ENCODE data around the gene OSBPL8. TPM values are rescaled to one million over a fixed set of nuclear protein-coding genes. Genes with fewer than 3 reads are reported as not detected.

Gene OSBPL8
- total RNA-seq, 4 donors from 2014 or later = 39.0 to 69.3 (median 49.0) TPM

DNA sequence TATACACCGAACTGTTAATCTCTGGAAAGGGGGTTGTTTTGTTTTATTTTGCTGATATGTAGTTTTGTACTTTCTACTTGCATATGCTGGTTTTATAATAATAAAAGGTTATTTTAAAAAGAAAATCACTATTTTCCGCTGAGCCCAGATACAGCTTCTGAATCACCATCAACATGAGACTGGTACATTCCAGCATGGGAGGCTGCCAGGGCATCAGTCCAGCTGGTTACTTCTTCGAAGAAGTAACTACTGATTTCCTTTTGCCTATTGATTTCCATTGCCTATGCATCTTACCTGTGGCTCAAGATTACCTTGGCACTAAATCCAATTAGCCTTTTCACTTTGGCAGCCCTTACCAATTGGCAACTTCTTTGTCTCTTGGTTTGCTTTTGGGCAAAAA, 11.7 kb upstream of the OSBPL8 start:
- Histone ChIP-seq H3K27me3 (no peaks in the 10 kb centered on the region), H3K36me3 (no peaks in the 10 kb centered on the region), H3K4me1 (no peaks in the 10 kb centered on the region), H3K9me3 (no peaks in the 10 kb centered on the region), H3K4me3 (no peak overlapping the region), H3K27ac (no peak overlapping the region)
- TF ChIP-seq POLR2A (IDR thresholded peaks at IDR 0.05) = no peak
- TF ChIP-seq, protein P1, sequence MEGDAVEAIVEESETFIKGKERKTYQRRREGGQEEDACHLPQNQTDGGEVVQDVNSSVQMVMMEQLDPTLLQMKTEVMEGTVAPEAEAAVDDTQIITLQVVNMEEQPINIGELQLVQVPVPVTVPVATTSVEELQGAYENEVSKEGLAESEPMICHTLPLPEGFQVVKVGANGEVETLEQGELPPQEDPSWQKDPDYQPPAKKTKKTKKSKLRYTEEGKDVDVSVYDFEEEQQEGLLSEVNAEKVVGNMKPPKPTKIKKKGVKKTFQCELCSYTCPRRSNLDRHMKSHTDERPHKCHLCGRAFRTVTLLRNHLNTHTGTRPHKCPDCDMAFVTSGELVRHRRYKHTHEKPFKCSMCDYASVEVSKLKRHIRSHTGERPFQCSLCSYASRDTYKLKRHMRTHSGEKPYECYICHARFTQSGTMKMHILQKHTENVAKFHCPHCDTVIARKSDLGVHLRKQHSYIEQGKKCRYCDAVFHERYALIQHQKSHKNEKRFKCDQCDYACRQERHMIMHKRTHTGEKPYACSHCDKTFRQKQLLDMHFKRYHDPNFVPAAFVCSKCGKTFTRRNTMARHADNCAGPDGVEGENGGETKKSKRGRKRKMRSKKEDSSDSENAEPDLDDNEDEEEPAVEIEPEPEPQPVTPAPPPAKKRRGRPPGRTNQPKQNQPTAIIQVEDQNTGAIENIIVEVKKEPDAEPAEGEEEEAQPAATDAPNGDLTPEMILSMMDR (IDR thresholded peaks at IDR 0.05) = no peak
- DNase-seq = no peak

DNA sequence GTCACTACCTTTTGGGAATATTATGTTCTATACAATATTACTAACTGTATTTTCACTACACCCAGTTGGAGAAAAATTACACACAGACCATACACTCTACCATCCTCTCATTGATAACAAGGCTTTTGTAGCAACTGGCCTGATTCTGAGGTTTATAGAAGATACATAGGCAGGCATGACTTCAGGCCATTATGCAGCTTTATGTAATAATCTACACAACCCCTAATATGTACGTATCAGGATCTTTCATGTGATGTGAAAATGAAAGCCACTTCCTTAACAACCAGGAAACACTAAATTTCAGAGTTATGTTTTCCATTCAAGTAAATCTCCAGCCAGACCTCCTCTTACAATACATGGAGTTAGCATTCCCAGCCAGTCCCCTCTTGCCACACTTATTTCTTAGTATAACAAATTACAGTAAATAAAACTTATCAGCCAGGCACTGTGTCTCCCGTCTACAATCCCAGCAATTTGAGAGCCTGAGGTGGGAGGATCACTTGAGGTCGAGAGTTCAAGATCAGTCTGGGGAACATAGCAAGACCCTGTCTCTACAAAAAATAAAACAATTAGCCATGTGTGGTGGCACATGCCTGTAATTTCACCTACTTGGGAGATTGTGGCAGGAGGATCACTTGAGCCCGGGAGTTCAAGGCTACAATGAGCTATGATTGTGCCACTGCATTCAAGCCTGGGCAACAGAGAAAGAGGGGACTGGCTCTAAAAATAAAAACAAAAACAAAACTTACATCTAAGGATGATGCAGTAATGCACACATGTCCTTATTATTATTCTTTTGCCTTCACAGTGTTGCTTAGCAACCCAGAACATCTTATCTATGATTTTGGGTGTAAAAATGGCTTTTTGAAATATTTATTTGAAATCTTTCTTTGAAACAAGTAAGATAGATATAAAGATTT, 10.4 kb upstream of the OSBPL8 start:
- no peak for DNase-seq
- H3K4me1 ChIP-seq = no peaks in the 10 kb centered on the region
- TF ChIP-seq, protein P1 (IDR thresholded peaks at IDR 0.05) = no peak

DNA sequence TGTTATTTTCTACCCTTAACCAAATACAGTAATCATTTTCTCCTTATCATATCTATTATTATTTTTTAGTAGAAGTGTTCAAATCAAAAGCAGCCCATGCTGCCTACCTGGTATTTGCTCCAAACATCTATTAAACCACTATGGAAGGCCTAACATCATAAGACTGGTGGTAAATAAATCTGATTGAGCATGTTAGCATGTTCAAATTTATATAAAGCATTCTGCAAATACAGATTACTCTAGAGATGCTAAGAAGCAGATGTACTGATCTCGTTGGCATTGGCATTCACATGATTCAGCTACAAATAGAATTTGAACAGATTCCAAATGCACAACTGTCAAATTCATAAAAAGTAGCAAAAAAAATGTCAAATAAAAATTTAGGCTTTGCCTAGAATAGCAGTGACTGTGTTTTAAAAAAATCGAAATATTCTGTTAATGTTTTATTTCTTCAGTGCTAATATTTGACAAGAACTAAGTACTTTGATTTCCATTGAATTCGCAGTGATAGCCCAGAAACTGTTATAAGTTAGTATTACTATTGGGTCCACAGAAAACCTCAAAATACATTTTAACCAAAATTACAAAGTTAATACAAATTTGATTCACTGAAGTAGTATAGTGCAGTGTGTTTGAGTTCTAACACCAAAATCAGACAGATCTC, 9.4 kb upstream of the OSBPL8 start:
- no peak for DNase-seq
- Histone ChIP-seq H3K27me3 (no peaks in the 10 kb centered on the region), H3K4me1 (no peaks in the 10 kb centered on the region), H3K27ac (no peak overlapping the region), H3K36me3 (no peaks in the 10 kb centered on the region), H3K4me3 (no peak overlapping the region), H3K9me3 (no peaks in the 10 kb centered on the region)
- no peak for TF ChIP-seq POLR2A (IDR thresholded peaks at IDR 0.05)
- TF ChIP-seq, protein P1 (IDR thresholded peaks at IDR 0.05) = no peak

More for the DNA sequence above, 10.4 kb upstream of the OSBPL8 start:
- H3K36me3 ChIP-seq = no peaks in the 10 kb centered on the region
- no peaks in the 10 kb centered on the region for H3K27me3 ChIP-seq
- H3K9me3 ChIP-seq = no peaks in the 10 kb centered on the region
- H3K27ac ChIP-seq = no peak overlapping the region
- no peak overlapping the region for H3K4me3 ChIP-seq

DNA sequence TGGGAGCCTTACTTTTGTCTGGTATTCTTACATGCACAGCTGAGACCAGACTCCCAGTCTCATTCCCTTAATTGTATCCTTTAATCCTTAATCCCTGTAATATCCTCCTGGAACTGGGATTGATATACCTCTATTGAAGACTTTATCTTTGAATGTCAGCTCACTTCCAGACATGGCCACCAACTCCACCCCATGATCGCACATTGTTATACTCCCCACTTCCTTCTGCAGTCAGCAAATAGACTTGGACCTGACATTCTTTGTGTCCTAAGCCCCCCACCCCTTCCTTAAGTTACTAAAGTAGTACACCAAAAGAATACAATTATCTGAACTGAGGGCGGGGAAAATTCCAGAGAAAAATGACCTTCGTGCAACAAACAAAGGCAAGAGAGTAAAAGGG, 8.6 kb upstream of the OSBPL8 start:
- Histone ChIP-seq H3K36me3 (no peaks in the 10 kb centered on the region), H3K9me3 (no peaks in the 10 kb centered on the region), H3K4me3 (no peak overlapping the region), H3K27me3 (no peaks in the 10 kb centered on the region), H3K27ac (no peak overlapping the region), H3K4me1 (no peaks in the 10 kb centered on the region)
- DNase-seq = no peak
- TF ChIP-seq, protein P1 (IDR thresholded peaks at IDR 0.05) = no peak
- TF ChIP-seq POLR2A (IDR thresholded peaks at IDR 0.05) = no peak

DNA sequence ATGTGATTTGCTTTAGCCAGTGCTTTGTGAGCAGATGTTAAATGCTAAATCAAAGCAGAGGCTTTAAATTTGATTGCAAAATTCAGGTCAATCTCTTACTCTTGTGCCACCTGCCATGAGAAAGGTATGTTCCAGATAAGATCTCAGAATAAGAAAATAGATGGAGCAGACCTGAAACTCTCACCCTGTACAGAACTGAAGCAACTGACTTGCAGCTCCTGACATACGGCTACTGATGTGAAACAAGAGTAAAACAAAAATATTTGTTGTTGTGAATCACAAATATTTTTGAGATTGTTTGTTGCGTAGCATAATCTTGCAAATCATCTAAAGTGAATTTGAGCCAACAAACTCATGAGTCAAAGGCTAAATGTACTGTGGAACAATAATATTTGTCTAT, 3.5 kb upstream of the OSBPL8 start:
- Histone ChIP-seq H3K27me3 (no peaks in the 10 kb centered on the region), H3K36me3 (no peaks in the 10 kb centered on the region), H3K4me1 (peaks cover 0 to 3% (median 1%) of the 10 kb centered on the region in 4 donors), H3K4me3 (no peak overlapping the region), H3K9me3 (no peaks in the 10 kb centered on the region), H3K27ac (no peak overlapping the region)
- no peak for TF ChIP-seq POLR2A (IDR thresholded peaks at IDR 0.05)
- TF ChIP-seq, protein P1 (IDR thresholded peaks at IDR 0.05) = no peak
- no peak for DNase-seq

All from Peyer's patch (tissue), 4 donors.